ENCODE results near the gene MCC.
A peak's percentile ranks its signal among the peaks of the same experiment; 100 is the strongest.

Gene MCC

GRCh38 chr5:113299591-113299990 lies 188.7 kb downstream of the MCC start:
- no peak for DNase-seq

GRCh38 chr5:113296676-113297075 lies 191.6 kb downstream of the MCC start:
- DNase-seq, result no peak

GRCh38 chr5:113295111-113295539 lies 193.1 kb downstream of the MCC start:
- DNase-seq, result no peak

- DNase-seq, result peak; percentile 46
Observed at GRCh38 chr5:113294311-113295110, 193.7 kb downstream of the MCC start.

- no peak for DNase-seq
Observed at GRCh38 chr5:113293975-113294310, 194.3 kb downstream of the MCC start.

GRCh38 chr5:113293068-113293974 lies 194.9 kb downstream of the MCC start:
- no peak for DNase-seq

- DNase-seq, result no peak
Observed at GRCh38 chr5:113292462-113292861, 195.8 kb downstream of the MCC start.

- DNase-seq, result no peak
Observed at GRCh38 chr5:113283558-113283957, 204.7 kb downstream of the MCC start.

- DNase-seq, result no peak
Observed at GRCh38 chr5:113282472-113282871, 205.8 kb downstream of the MCC start.

- DNase-seq, result no peak
Observed at GRCh38 chr5:113281194-113281593, 207.1 kb downstream of the MCC start.

GRCh38 chr5:113280541-113280940 lies 207.7 kb downstream of the MCC start:
- no peak for DNase-seq

GRCh38 chr5:113278976-113279375 lies 209.3 kb downstream of the MCC start:
- DNase-seq, result no peak

GRCh38 chr5:113276493-113276892 lies 211.8 kb downstream of the MCC start:
- DNase-seq, result no peak

- DNase-seq, result no peak
Observed at GRCh38 chr5:113276001-113276400, 212.3 kb downstream of the MCC start.

- DNase-seq, result no peak
Observed at GRCh38 chr5:113274836-113275414, 213.3 kb downstream of the MCC start.

- DNase-seq, result no peak
Observed at GRCh38 chr5:113273948-113274347, 214.3 kb downstream of the MCC start.

- no peak for DNase-seq
Observed at GRCh38 chr5:113271745-113272454, 216.4 kb downstream of the MCC start.

GRCh38 chr5:113271015-113271414 lies 217.2 kb downstream of the MCC start:
- no peak for DNase-seq

GRCh38 chr5:113270086-113270485 lies 218.2 kb downstream of the MCC start:
- no peak for DNase-seq

GRCh38 chr5:113269023-113269997 lies 218.9 kb downstream of the MCC start:
- DNase-seq, result no peak

- no peak for DNase-seq
Observed at GRCh38 chr5:113268232-113268631, 220.0 kb downstream of the MCC start.

Measured in effector CD8-positive, alpha-beta T cell (primary cell).